Immature natural killer cell (primary cell): ENCODE results near the gene DIO3. TPM values are rescaled to one million over a fixed set of nuclear protein-coding genes. Genes with fewer than 3 reads are reported as not detected.
A peak's percentile ranks its signal among the peaks of the same experiment; 100 is the strongest.

Source experiments
- DNase-seq, 3 donors: peaks; one replicate each; pipeline ENCODE4 v3.0.0; 2022; ENCODE audit warnings: mixed read lengths in 1 of 3
- H3K27ac Mint-ChIP-seq, 6 donors: one replicate each; pipeline ENCODE4 v1.8.0; 2020; ENCODE audit warnings: mixed read lengths in 6 of 6, mild to moderate bottlenecking in 5 of 6, inconsistent platforms in 4 of 6, moderate library complexity in 3 of 6
- H3K27me3 Mint-ChIP-seq, 3 donors: one replicate each; pipeline ENCODE4 v1.8.0; 2020 to 2021; ENCODE audit warnings: low read depth in 3 of 3, mild to moderate bottlenecking in 3 of 3, mixed read lengths in 3 of 3, moderate library complexity in 3 of 3, inconsistent platforms in 1 of 3
- H3K36me3 Mint-ChIP-seq, 3 donors: one replicate each; pipeline ENCODE4 v1.8.0; 2020; ENCODE audit warnings: mixed read lengths in 3 of 3, inconsistent platforms in 2 of 3, mild to moderate bottlenecking in 2 of 3
- H3K4me1 Mint-ChIP-seq, 2 donors: one replicate each; pipeline ENCODE4 v1.8.0; 2020; ENCODE audit warnings: inconsistent platforms in 2 of 2, mild to moderate bottlenecking in 2 of 2, mixed read lengths in 2 of 2, moderate library complexity in 1 of 2
- H3K4me3 Mint-ChIP-seq, 5 donors: one replicate each; pipeline ENCODE4 v1.8.0; 2020; ENCODE audit warnings: mild to moderate bottlenecking in 5 of 5, mixed read lengths in 5 of 5, inconsistent platforms in 3 of 5, moderate library complexity in 3 of 5
- H3K9me3 Mint-ChIP-seq, 6 donors: one replicate each; pipeline ENCODE4 v1.8.0; 2020; ENCODE audit warnings: mild to moderate bottlenecking in 6 of 6, mixed read lengths in 6 of 6, inconsistent platforms in 4 of 6, moderate library complexity in 3 of 6
- polyA plus RNA-seq, 3 donors: library from polyadenylated mRNA; unstranded; fragments of 300-500 nt; fragmentation: Illumina TruSeq; gene quantifications; one replicate each; pipeline ENCODE4 v1.2.3, GENCODE V29; 2021

DIO3 gene
- polyA plus RNA-seq, 3 donors from 2014 or later, result not detected

DNA sequence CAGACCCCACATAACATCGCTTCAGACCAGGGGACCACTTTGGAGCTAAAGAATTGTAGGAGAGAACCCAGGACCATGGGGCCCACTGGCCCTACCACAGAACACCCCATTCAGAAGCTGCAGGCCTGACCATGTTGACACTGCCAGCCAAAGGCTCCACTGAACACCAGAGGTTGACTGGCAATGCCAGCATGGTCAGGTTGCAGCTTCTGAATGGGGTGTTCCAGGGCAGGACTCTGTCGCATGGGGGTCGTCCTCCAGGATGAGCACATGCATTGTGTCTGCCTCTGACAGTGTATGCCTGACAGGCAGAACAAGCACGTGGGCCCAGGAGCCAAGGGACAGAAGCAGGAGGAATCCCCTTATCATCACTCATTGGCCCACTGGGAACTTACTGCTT is 34.1 kb downstream of the DIO3 start:
- Mint-ChIP-seq H3K36me3 (no peaks in the 10 kb centered on the region), H3K9me3 (peaks cover 0 to 2% (median 0%) of the 10 kb centered on the region in 6 donors), H3K4me1 (peaks cover 41 to 52% of the 10 kb centered on the region in 2 donors), H3K27me3 (peaks cover 3 to 16% (median 8%) of the 10 kb centered on the region in 3 donors), H3K4me3 (peak overlapping the region in 3 of 5 donors; percentile 69 to 78 (median 72)), H3K27ac (peak overlapping the region; percentile 89 to 92 (median 90))
- DNase-seq, result no peak

DNA sequence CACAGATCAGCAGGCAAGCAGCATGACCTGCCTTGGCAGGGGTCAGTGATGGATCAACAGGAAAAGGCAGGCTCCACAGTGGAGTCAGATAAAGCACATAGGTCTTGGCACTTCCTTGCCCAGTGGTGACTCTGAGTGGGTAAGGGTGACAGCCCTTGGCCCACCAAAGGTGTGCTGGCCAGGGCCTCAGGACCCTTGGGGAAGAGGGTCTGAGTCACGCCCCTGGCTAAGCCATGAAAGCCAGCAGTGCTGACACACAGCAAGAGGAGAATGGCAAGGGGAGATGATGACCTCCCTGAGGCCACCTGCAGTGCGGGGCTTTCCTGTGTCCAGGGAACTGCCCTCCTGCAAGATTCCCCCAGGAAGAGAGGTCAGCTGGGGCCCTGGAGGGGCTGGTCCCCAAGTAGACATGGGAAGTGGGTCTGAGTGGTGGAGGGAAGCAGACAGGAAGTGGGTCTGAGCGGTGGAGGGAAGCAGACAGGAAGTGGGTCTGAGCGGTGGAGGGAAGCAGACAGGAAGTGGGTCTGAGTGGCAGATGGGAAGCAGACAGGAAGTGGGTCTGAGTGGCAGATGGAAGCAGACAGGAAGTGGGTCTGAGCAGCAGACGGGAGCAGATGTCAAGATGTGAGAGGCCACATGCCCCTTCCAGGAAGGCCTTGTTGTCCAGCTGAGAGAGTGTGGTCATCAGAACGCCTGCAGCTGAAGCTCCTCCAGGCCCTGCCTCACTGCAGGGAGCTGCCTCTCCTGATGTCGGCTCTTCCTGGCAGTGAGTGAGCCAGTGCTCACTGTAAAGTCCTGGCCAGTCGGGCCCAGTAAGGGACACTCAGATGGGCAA is 34.8 kb downstream of the DIO3 start:
- peaks cover 0 to 2% (median 0%) of the 10 kb centered on the region in 6 donors for H3K9me3 Mint-ChIP-seq
- peak overlapping the region; percentile 89 to 92 (median 90) for H3K27ac Mint-ChIP-seq
- peak; percentile 43 to 61 (median 57) for DNase-seq
- H3K27me3 Mint-ChIP-seq, result peaks cover 3 to 16% (median 8%) of the 10 kb centered on the region in 3 donors
- peaks cover 41 to 52% of the 10 kb centered on the region in 2 donors for H3K4me1 Mint-ChIP-seq
- peak overlapping the region; percentile 68 to 78 (median 72) for H3K4me3 Mint-ChIP-seq
- H3K36me3 Mint-ChIP-seq, result no peaks in the 10 kb centered on the region

DNA sequence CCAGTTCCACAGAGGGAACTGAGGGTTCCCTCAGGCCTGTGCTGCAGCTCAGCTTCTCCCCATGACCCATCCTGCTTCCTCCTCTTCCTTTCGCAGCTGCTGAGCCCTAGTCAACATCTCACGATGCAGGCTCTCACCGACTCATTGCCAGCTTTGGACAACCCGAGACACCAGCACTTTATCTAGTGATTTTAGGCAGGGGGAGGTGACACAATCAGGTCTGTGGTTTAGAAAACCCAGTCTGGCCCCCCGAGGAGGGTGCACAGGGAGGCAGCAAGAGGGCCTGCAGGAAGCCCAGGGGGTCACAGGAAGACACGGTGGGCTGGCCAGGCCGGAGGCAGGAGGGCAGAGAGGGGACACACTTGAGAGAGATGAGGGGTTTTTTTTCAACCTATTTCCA is 35.4 kb downstream of the DIO3 start:
- peaks cover 41 to 52% of the 10 kb centered on the region in 2 donors for H3K4me1 Mint-ChIP-seq
- DNase-seq, result no peak
- H3K4me3 Mint-ChIP-seq, result peak overlapping the region; percentile 68 to 78 (median 72)
- peak overlapping the region; percentile 86 to 92 (median 89) for H3K27ac Mint-ChIP-seq
- H3K9me3 Mint-ChIP-seq, result peaks cover 0 to 2% (median 0%) of the 10 kb centered on the region in 6 donors
- H3K36me3 Mint-ChIP-seq, result no peaks in the 10 kb centered on the region
- H3K27me3 Mint-ChIP-seq, result peaks cover 3 to 16% (median 8%) of the 10 kb centered on the region in 3 donors

DNA sequence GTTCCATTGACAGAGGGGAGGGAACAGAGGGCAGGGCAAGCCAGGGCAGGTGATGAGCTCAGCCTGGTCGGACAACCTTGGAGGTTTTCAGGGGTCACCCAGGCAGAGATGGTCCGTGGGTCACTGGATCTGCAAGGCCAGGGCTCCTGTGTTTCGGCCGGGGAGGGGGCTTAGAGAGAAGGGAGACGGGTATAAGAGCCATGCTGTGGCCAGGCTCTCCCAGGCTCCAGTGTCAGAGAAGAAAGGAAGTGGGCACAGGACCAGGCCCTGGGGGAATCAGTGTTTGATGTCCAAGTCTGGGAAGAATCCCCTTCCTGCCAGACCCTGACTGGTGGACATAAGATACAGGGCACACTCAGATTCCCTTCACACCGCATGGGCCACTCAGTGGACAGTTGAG is 36.9 kb downstream of the DIO3 start:
- peak overlapping the region in 1 of 6 donors; percentile 69 for H3K27ac Mint-ChIP-seq
- no peak for DNase-seq
- peaks cover 0 to 2% (median 0%) of the 10 kb centered on the region in 6 donors for H3K9me3 Mint-ChIP-seq
- H3K4me1 Mint-ChIP-seq, result peaks cover 41 to 52% of the 10 kb centered on the region in 2 donors
- H3K36me3 Mint-ChIP-seq, result no peaks in the 10 kb centered on the region
- peaks cover 6 to 16% (median 8%) of the 10 kb centered on the region in 3 donors for H3K27me3 Mint-ChIP-seq
- no peak overlapping the region for H3K4me3 Mint-ChIP-seq

DNA sequence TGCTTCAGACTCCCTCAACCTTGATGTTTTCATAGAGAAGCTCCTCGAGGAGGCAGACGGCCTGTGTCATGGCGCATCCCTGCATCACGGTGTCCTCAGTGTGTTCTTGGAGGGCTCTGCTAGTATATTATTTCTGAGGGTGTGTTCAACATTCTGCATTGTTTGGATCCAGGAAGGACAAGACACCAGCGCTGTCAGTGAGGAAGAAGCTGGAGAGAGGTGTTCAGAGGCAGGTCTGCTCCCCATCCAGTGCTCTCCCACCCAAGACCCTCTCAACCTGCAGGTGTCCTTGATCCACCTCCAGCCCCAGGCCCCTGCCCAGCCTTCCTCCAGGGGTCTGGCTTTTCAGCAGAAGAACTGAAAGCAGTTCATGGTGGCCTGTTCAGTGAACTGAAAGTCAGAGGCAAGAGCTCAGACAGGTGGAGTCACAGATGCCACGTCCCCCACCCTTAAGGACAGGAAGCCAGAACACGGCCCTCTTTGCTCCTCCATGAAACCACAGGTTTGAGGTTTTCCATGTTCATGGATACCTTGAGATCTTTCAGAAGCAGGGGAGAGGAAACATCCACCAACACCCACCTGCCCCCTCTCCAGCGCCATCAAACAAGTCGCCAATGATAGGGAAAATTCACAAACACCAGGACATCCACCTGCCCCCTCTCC is 37.4 kb downstream of the DIO3 start:
- peaks cover 0 to 2% (median 0%) of the 10 kb centered on the region in 6 donors for H3K9me3 Mint-ChIP-seq
- no peak overlapping the region for H3K27ac Mint-ChIP-seq
- no peak overlapping the region for H3K4me3 Mint-ChIP-seq
- H3K36me3 Mint-ChIP-seq, result no peaks in the 10 kb centered on the region
- peaks cover 41 to 50% of the 10 kb centered on the region in 2 donors for H3K4me1 Mint-ChIP-seq
- peaks cover 6 to 16% (median 8%) of the 10 kb centered on the region in 3 donors for H3K27me3 Mint-ChIP-seq
- no peak for DNase-seq

DNA sequence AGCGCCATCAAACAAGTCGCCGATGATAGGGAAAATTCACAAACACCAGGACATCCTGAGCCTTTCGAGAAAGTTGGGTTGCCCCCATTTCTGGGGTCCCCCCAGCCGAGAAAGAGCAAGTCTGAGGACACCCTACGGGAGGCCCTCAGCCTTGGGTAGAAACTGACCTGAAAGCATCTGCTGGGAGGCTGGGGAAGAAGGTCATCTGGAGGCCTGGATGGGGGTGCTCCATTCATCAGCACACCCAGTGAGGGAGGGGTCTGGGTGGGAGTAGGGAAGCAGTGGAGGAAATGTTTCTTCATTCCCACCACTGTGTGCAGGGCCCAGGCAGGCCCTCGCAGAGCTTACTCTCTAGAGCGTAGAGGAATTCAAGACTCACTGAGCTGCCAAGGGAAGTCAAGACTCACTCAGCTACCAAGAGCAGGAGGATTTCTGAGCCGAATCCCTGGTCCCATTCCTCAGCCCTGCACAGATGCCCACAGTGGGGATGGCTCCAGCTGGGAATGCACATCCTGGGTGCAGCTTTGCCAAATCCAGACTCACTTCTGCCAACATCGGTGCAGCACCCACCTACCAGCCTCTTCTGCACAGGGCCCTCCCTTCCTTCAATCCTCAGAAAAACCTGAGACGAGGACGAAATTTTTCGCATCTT is 38.1 kb downstream of the DIO3 start:
- Mint-ChIP-seq H3K27ac (no peak overlapping the region), H3K4me1 (peaks cover 36 to 44% of the 10 kb centered on the region in 2 donors), H3K27me3 (peaks cover 6 to 16% (median 8%) of the 10 kb centered on the region in 3 donors), H3K9me3 (no peaks in the 10 kb centered on the region), H3K36me3 (no peaks in the 10 kb centered on the region), H3K4me3 (no peak overlapping the region)
- no peak for DNase-seq

DNA sequence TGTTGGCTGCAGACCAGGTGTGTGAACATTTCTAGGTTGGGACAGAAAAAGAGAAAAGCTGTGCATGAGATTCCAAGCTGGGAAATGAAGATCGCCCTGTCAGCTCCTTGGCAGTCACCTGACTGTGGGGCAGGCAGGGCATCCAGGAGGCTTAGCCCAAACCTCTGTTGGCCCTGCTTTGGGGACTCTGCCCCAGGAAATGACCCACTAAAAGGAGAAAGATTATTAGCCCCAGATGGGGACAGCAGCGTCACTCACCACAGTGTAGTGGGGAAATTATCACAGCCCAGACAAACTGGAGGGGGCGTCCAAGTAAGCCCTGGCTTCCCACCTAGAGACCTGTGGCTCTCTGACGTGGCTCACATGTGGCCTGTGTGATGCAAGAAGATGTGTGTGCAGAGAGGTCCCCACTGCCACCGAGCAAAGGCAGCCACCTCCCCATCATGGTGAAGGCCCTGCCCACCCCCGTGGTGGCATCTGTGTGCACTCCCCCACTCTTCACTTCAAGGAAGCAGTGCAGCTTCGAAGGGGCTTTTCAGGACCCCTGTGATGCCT is 39.1 kb downstream of the DIO3 start:
- no peak for DNase-seq
- Mint-ChIP-seq H3K27ac (no peak overlapping the region), H3K4me3 (no peak overlapping the region)

DNA sequence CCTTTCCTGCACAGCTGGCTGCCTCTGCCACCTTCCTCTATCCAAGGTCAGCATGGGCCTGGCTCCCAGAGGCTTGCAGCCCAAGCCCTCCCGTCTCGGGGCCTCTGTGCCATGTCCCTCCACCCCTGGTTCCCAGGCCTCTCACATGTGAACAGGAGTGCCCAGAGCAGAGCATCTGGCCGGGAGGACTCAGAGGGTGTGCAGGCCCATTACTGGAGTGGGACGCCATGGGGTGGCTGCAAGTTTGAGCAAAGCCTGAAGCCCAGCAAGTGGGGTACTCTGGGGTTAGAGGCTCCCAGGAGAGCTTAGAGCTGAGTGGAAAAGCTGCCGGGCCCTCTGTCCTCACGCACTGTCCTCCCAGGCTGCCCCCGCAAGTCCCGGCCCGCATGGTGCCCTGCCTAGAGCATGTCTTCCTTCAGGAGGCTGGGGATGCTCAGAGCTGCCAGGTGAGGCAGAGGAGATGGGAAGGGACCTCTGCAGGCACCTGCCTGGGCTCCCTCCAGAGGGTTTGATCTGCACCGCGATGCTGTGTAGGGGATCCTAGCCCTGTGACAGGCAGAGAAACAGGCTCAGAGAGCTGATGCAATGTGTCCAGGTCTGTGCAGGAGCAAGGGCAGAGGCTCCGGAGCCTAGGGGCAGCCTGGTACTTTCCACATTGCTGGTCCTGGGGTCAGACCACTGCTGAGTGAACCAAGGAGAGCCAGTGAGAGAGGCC is 39.8 kb downstream of the DIO3 start:
- DNase-seq, result no peak
- Mint-ChIP-seq H3K27ac (no peak overlapping the region), H3K36me3 (peaks cover 0 to 4% (median 0%) of the 10 kb centered on the region in 3 donors), H3K4me3 (no peak overlapping the region), H3K9me3 (no peaks in the 10 kb centered on the region), H3K4me1 (peaks cover 19 to 27% of the 10 kb centered on the region in 2 donors), H3K27me3 (peaks cover 8 to 14% (median 12%) of the 10 kb centered on the region in 3 donors)

More for the DNA sequence above, 39.1 kb downstream of the DIO3 start:
- H3K27me3 Mint-ChIP-seq, result peaks cover 8 to 16% (median 8%) of the 10 kb centered on the region in 3 donors
- peaks cover 26 to 33% of the 10 kb centered on the region in 2 donors for H3K4me1 Mint-ChIP-seq
- H3K9me3 Mint-ChIP-seq, result no peaks in the 10 kb centered on the region
- H3K36me3 Mint-ChIP-seq, result peaks cover 0 to 2% (median 0%) of the 10 kb centered on the region in 3 donors

DNA sequence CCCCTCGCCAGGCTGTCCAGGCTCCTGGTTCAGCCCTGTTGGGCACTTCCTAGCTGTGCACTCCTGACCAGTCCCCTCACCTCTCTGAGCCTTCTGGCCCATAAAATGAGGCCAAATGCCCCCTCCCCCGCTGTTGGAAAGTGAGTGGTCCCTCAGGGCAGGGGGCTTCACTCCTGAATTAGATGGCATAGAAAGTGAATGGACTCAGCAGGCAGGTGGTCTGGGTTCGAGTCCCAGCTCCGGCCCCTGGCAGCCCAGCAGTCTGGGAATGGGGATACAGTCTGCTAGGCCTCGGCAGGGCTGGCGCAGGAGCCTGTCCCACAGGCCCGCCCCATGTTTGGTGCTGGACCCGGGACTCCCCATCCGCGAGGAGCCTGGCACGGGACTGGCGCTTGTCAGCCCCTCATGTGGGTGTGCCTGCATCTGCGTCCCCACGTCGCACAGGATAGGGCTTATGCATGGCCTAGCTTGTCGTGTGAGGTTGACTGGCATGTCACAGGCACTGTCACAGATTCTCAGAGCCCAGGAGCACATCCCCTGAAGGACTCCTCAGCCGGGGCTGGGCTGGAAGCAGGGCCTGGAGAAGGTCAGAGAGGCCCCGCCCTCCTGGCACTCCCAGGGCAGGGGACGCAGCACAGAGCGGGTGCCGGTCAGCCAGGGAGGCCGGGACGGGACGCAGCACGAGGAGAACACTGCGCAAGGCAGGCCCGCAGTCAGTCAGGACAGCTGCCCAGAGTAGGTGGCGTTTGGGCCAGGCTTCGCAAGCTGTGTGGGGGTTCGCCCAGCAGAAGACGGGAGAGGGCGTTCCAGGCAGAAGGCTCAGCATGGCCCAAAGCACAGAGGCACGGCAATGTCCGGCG is 40.5 kb downstream of the DIO3 start:
- Mint-ChIP-seq H3K27ac (no peak overlapping the region), H3K9me3 (no peaks in the 10 kb centered on the region), H3K27me3 (peaks cover 0 to 10% (median 7%) of the 10 kb centered on the region in 3 donors), H3K4me1 (peaks cover 11 to 19% of the 10 kb centered on the region in 2 donors), H3K36me3 (peaks cover 0 to 4% (median 0%) of the 10 kb centered on the region in 3 donors), H3K4me3 (no peak overlapping the region)
- DNase-seq, result no peak

DNA sequence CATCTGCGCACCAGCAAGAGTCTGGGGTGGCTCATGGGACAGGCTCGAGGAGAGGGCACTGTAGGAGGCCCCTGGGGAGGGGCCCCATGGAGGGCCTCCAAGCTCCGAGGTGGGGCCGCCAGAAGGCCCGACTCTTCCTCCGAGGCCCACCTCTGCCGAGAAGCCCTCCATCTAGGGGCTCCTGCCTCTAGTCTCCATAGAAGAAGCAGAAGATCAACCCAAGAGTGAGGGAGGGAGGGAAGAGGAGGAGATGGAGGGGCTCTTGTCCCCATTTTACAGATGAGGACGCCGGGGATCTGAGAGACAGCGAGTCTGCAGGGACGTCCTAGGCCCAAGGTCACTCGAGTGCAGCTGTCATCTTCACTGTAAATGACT is 41.2 kb downstream of the DIO3 start:
- Mint-ChIP-seq H3K36me3 (peaks cover 0 to 4% (median 0%) of the 10 kb centered on the region in 3 donors), H3K27ac (no peak overlapping the region), H3K9me3 (no peaks in the 10 kb centered on the region), H3K4me1 (peaks cover 5 to 13% of the 10 kb centered on the region in 2 donors), H3K4me3 (no peak overlapping the region), H3K27me3 (peaks cover 0 to 10% (median 6%) of the 10 kb centered on the region in 3 donors)
- no peak for DNase-seq

DNA sequence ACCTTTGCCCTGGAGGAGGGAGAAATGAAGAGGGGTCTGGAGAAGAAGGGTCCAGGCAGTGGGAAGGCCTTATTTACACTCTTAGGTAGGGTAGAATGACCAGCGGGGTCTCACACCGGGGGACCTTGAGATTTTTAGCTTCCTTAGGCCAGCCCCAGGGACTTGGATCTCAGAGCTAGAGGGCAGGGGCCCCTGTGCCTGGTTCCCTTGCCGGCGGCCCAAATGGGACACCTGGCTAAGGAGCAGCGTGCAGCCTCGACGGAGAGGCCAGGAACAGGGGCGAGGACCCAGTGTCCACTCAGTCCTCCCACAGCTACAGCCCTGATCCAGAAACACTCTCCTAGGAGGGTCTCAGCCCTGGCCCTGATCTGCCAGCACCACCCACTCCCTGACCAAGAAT is 41.8 kb downstream of the DIO3 start:
- Mint-ChIP-seq H3K4me1 (peaks cover 0 to 6% of the 10 kb centered on the region in 2 donors), H3K27me3 (peaks cover 1 to 14% (median 5%) of the 10 kb centered on the region in 3 donors), H3K9me3 (no peaks in the 10 kb centered on the region), H3K4me3 (no peak overlapping the region), H3K36me3 (peaks cover 0 to 4% (median 0%) of the 10 kb centered on the region in 3 donors), H3K27ac (no peak overlapping the region)
- no peak for DNase-seq

DNA sequence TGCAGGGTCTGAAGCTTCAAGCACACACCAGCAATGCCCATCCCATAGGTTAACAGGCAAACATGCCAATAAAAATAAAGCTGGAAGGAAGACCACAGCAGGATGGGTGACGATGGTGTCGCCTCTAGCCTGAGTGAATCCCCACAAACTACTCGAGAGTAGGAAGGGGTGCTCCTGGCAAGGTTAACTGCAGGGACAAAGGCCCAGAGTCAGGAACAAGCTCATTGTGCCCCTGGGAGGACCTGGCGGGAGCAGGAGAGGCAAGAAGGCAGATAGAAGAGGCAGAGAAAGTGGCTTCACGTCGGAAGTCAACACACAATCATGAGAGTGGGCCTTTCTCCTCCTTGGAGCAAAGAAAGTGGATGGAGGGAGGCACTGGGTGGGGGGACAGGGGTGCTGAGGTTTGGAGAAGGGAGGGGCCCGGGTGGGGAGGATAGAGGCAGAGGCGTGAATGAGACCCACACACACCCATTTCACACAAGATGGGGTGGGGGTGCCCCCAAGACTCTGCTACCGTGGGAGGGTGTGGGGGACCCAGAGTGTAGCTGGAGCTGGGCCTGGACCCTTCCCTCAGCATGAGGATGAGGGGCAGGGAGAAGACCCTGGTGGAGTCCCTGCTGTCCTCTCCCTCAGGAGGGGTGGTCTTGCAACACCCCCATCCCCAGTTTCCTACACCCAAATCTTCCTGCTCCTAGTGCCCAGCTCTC is 43.1 kb downstream of the DIO3 start:
- no peaks in the 10 kb centered on the region for H3K9me3 Mint-ChIP-seq
- no peak overlapping the region for H3K4me3 Mint-ChIP-seq
- peak overlapping the region in 1 of 6 donors; percentile 53 for H3K27ac Mint-ChIP-seq
- peaks cover 2 to 21% (median 8%) of the 10 kb centered on the region in 3 donors for H3K27me3 Mint-ChIP-seq
- DNase-seq, result no peak
- H3K36me3 Mint-ChIP-seq, result peaks cover 0 to 4% (median 3%) of the 10 kb centered on the region in 3 donors
- H3K4me1 Mint-ChIP-seq, result no peaks in the 10 kb centered on the region
